Activated T-cell treated with anti-CD3 and anti-CD28 coated beads, Interleukin-2, amount 50 U/mL, for 24 hours (primary cell): ENCODE measurements around the gene KIR3DL1.
"Not testable (repeated sequence)": the region's sequence is repeated elsewhere in the genome, so short reads cannot be mapped to it uniquely, and the experiment has no call there.

Experiments
- DNase-seq: peaks from one replicate; pipeline ENCODE4 v3.0.0-alpha.2; 2020
- H3K27ac Mint-ChIP-seq: 2 replicates; pipeline ENCODE4 v1.8.0; 2020; ENCODE audit warnings: mild to moderate bottlenecking, mixed read lengths
- H3K27me3 Mint-ChIP-seq: 2 replicates; pipeline ENCODE4 v1.8.0; 2020; ENCODE audit warnings: mixed read lengths
- H3K36me3 Mint-ChIP-seq: 2 replicates; pipeline ENCODE4 v1.8.0; 2020; ENCODE audit warnings: low read depth, mixed read lengths
- H3K4me1 Mint-ChIP-seq: 2 replicates; pipeline ENCODE4 v1.8.0; 2020; ENCODE audit warnings: low read depth, mixed read lengths
- H3K4me3 Mint-ChIP-seq: 2 replicates; pipeline ENCODE4 v1.8.0; 2020; ENCODE audit warnings: mild to moderate bottlenecking, moderate library complexity, mixed read lengths
- H3K9me3 Mint-ChIP-seq: 2 replicates; pipeline ENCODE4 v1.8.0; 2020; ENCODE audit warnings: mixed read lengths

KIR3DL1 gene

GRCh38 chr19:54792814-54793213 is 23.5 kb upstream of the KIR3DL1 start:
- Mint-ChIP-seq H3K27ac (no peak overlapping the region), H3K4me3 (peak overlapping the region; percentile 62), H3K9me3 (no peaks in the 10 kb centered on the region), H3K36me3 (no peaks in the 10 kb centered on the region), H3K4me1 (peaks cover 14% of the 10 kb centered on the region), H3K27me3 (peaks cover 27% of the 10 kb centered on the region)
- no peak for DNase-seq

- Mint-ChIP-seq H3K9me3 (peaks cover 4% of the 10 kb centered on the region), H3K36me3 (no peaks in the 10 kb centered on the region), H3K4me1 (peaks cover 14% of the 10 kb centered on the region), H3K27ac (no peak overlapping the region), H3K27me3 (peaks cover 38% of the 10 kb centered on the region), H3K4me3 (no peak overlapping the region)
- DNase-seq: no peak
Observed at GRCh38 chr19:54795758-54796157, 20.5 kb upstream of the KIR3DL1 start.

GRCh38 chr19:54803410-54803809 is 12.9 kb upstream of the KIR3DL1 start, which contains the start of gene KIR2DL4:
KIR2DL4 (plus strand) TSS chr19:54803610; CDS start chr19:54803652, 42 bp downstream.
- H3K4me1 Mint-ChIP-seq: no peaks in the 10 kb centered on the region
- H3K36me3 Mint-ChIP-seq: no peaks in the 10 kb centered on the region
- DNase-seq: no peak
- peaks cover 30% of the 10 kb centered on the region for H3K27me3 Mint-ChIP-seq
- no peak within 1 kb of the TSS for H3K4me3 Mint-ChIP-seq
- no peak within 1 kb of the TSS for H3K27ac Mint-ChIP-seq
- H3K9me3 Mint-ChIP-seq: peaks cover 4% of the 10 kb centered on the region

GRCh38 chr19:54804101-54804500 is 12.2 kb upstream of the KIR3DL1 start:
- Mint-ChIP-seq H3K36me3 (no peaks in the 10 kb centered on the region), H3K4me3 (no peak overlapping the region), H3K9me3 (peaks cover 4% of the 10 kb centered on the region), H3K27me3 (peaks cover 25% of the 10 kb centered on the region), H3K4me1 (no peaks in the 10 kb centered on the region), H3K27ac (no peak overlapping the region)
- DNase-seq: no peak

- no peak overlapping the region for H3K4me3 Mint-ChIP-seq
- no peaks in the 10 kb centered on the region for H3K4me1 Mint-ChIP-seq
- H3K9me3 Mint-ChIP-seq: peaks cover 3% of the 10 kb centered on the region
- no peak overlapping the region for H3K27ac Mint-ChIP-seq
- H3K36me3 Mint-ChIP-seq: no peaks in the 10 kb centered on the region
- H3K27me3 Mint-ChIP-seq: peaks cover 22% of the 10 kb centered on the region
- DNase-seq: no peak
Observed at GRCh38 chr19:54804571-54804970, 11.7 kb upstream of the KIR3DL1 start.

- no peak overlapping the region for H3K27ac Mint-ChIP-seq
- peaks cover 3% of the 10 kb centered on the region for H3K9me3 Mint-ChIP-seq
- DNase-seq: no peak
- no peaks in the 10 kb centered on the region for H3K36me3 Mint-ChIP-seq
- peaks cover 30% of the 10 kb centered on the region for H3K27me3 Mint-ChIP-seq
- no peak overlapping the region for H3K4me3 Mint-ChIP-seq
- H3K4me1 Mint-ChIP-seq: no peaks in the 10 kb centered on the region
Observed at GRCh38 chr19:54805665-54806515, 10.4 kb upstream of the KIR3DL1 start.

GRCh38 chr19:54806516-54806838 is 9.8 kb upstream of the KIR3DL1 start:
- no peak overlapping the region for H3K27ac Mint-ChIP-seq
- H3K9me3 Mint-ChIP-seq: peaks cover 5% of the 10 kb centered on the region
- DNase-seq: no peak
- no peaks in the 10 kb centered on the region for H3K36me3 Mint-ChIP-seq
- H3K4me1 Mint-ChIP-seq: no peaks in the 10 kb centered on the region
- no peak overlapping the region for H3K4me3 Mint-ChIP-seq
- peaks cover 30% of the 10 kb centered on the region for H3K27me3 Mint-ChIP-seq

- not testable (repeated sequence) for H3K4me3 Mint-ChIP-seq, DNase-seq, H3K36me3 Mint-ChIP-seq, H3K4me1 Mint-ChIP-seq, H3K27ac Mint-ChIP-seq
- Mint-ChIP-seq H3K9me3 (peaks cover 11% of the 10 kb centered on the region), H3K27me3 (peaks cover 32% of the 10 kb centered on the region)
Observed at GRCh38 chr19:54814571-54814970, 1.7 kb upstream of the KIR3DL1 start.

GRCh38 chr19:54817670-54818536 is 1.6 kb downstream of the KIR3DL1 start:
- no peak overlapping the region for H3K27ac Mint-ChIP-seq
- no peak for DNase-seq
- H3K36me3 Mint-ChIP-seq: no peaks in the 10 kb centered on the region
- H3K27me3 Mint-ChIP-seq: peaks cover 19% of the 10 kb centered on the region
- H3K9me3 Mint-ChIP-seq: no peaks in the 10 kb centered on the region
- no peaks in the 10 kb centered on the region for H3K4me1 Mint-ChIP-seq
- H3K4me3 Mint-ChIP-seq: no peak overlapping the region

GRCh38 chr19:54824416-54824815 is 8.1 kb downstream of the KIR3DL1 start:
- DNase-seq, H3K36me3 Mint-ChIP-seq, H3K4me1 Mint-ChIP-seq, H3K4me3 Mint-ChIP-seq, H3K27ac Mint-ChIP-seq, H3K9me3 Mint-ChIP-seq: not testable (repeated sequence)
- H3K27me3 Mint-ChIP-seq: peaks cover 20% of the 10 kb centered on the region

GRCh38 chr19:54825326-54825725 is 9.1 kb downstream of the KIR3DL1 start:
- H3K27me3 Mint-ChIP-seq: peaks cover 20% of the 10 kb centered on the region
- not testable (repeated sequence) for H3K9me3 Mint-ChIP-seq, H3K27ac Mint-ChIP-seq, H3K4me3 Mint-ChIP-seq, DNase-seq, H3K4me1 Mint-ChIP-seq, H3K36me3 Mint-ChIP-seq

GRCh38 chr19:54828064-54828463 is 11.8 kb downstream of the KIR3DL1 start:
- not testable (repeated sequence) for H3K4me1 Mint-ChIP-seq, H3K9me3 Mint-ChIP-seq

GRCh38 chr19:54832496-54832895 is 16.2 kb downstream of the KIR3DL1 start, which contains the start of gene KIR2DS4:
KIR2DS4 (plus strand) TSS chr19:54832676.
- H3K27ac Mint-ChIP-seq, H3K4me3 Mint-ChIP-seq: not testable (repeated sequence)

More at GRCh38 chr19:54828064-54828463, 11.8 kb downstream of the KIR3DL1 start:
- not testable (repeated sequence) for DNase-seq, H3K4me3 Mint-ChIP-seq, H3K36me3 Mint-ChIP-seq, H3K27ac Mint-ChIP-seq
- H3K27me3 Mint-ChIP-seq: peaks cover 20% of the 10 kb centered on the region

GRCh38 chr19:54835126-54835525 is 18.9 kb downstream of the KIR3DL1 start:
- DNase-seq, H3K27me3 Mint-ChIP-seq, H3K9me3 Mint-ChIP-seq, H3K4me3 Mint-ChIP-seq, H3K4me1 Mint-ChIP-seq, H3K27ac Mint-ChIP-seq, H3K36me3 Mint-ChIP-seq: not testable (repeated sequence)

More at GRCh38 chr19:54832496-54832895, 16.2 kb downstream of the KIR3DL1 start, which contains the start of gene KIR2DS4:
- H3K9me3 Mint-ChIP-seq, DNase-seq, H3K27me3 Mint-ChIP-seq, H3K36me3 Mint-ChIP-seq, H3K4me1 Mint-ChIP-seq: not testable (repeated sequence)

GRCh38 chr19:54837522-54837921 is 21.3 kb downstream of the KIR3DL1 start:
- not testable (repeated sequence) for H3K27ac Mint-ChIP-seq, H3K9me3 Mint-ChIP-seq, H3K4me3 Mint-ChIP-seq, H3K4me1 Mint-ChIP-seq, DNase-seq, H3K36me3 Mint-ChIP-seq, H3K27me3 Mint-ChIP-seq
